ENCODE results near the gene NME3.

Gene NME3

GRCh38 chr16:1768061-1768766, 3.1 kb downstream of the NME3 start:
- no peak for DNase-seq

GRCh38 chr16:1767116-1767994, 4.0 kb downstream of the NME3 start:
- DNase-seq = no peak

GRCh38 chr16:1766701-1767100, 4.6 kb downstream of the NME3 start:
- no peak for DNase-seq

GRCh38 chr16:1766231-1766630, 5.1 kb downstream of the NME3 start:
- DNase-seq = no peak

GRCh38 chr16:1765826-1766225, 5.5 kb downstream of the NME3 start:
- no peak for DNase-seq

GRCh38 chr16:1764971-1765370, 6.4 kb downstream of the NME3 start:
- no peak for DNase-seq

- DNase-seq = no peak
These were observed 7.5 kb downstream of the NME3 start for GRCh38 chr16:1763521-1764511.

GRCh38 chr16:1762879-1763520, 8.3 kb downstream of the NME3 start:
- no peak for DNase-seq

GRCh38 chr16:1762196-1762878, 9.0 kb downstream of the NME3 start:
- no peak for DNase-seq

- DNase-seq = no peak
These were observed 9.6 kb downstream of the NME3 start for GRCh38 chr16:1761751-1762150.

- no peak for DNase-seq
These were observed 10.4 kb downstream of the NME3 start for GRCh38 chr16:1760911-1761310.

GRCh38 chr16:1759511-1759910, 11.8 kb downstream of the NME3 start:
- no peak for DNase-seq

GRCh38 chr16:1758923-1759322, 12.4 kb downstream of the NME3 start:
- DNase-seq = no peak

- no peak for DNase-seq
These were observed 13.5 kb downstream of the NME3 start for GRCh38 chr16:1757714-1758461.

GRCh38 chr16:1754204-1754603, 17.1 kb downstream of the NME3 start:
- no peak for DNase-seq

GRCh38 chr16:1752853-1753252, 18.5 kb downstream of the NME3 start:
- no peak for DNase-seq

- DNase-seq = no peak
These were observed 19.4 kb downstream of the NME3 start for GRCh38 chr16:1751946-1752345.

- DNase-seq = no peak
These were observed 21.9 kb downstream of the NME3 start for GRCh38 chr16:1749152-1750117.

- DNase-seq = no peak
These were observed 23.4 kb downstream of the NME3 start for GRCh38 chr16:1747934-1748333.

GRCh38 chr16:1746693-1747195, 24.6 kb downstream of the NME3 start:
- DNase-seq = no peak

Measured in DMS79 treated with DMSO at 0.1 percent for 48 hours (cell line).